HEK293 (cell line): ENCODE data around the gene PLEKHA8.

Experiments
- GLI2 ChIP-seq: fragments of 450-650 bp; formaldehyde crosslinking; IDR thresholded peaks from 2 replicates; pipeline ENCODE4; 2017; ENCODE audit warnings: missing biosample characterization, missing genetic modification characterization, low read depth, borderline replicate concordance
- MZF1 ChIP-seq: fragments of 450-650 bp; formaldehyde crosslinking; IDR thresholded peaks from 2 replicates; pipeline ENCODE4 v1.5.1; 2017; ENCODE audit warnings: missing biosample characterization, missing genetic modification characterization, borderline replicate concordance
- TRIM28 ChIP-seq: IDR thresholded peaks from 2 replicates; pipeline ENCODE4 v1.6.1; 2011; ENCODE audit warnings: low read length, control low read depth, borderline replicate concordance
- YY1 ChIP-seq: fragments of 450-650 bp; formaldehyde crosslinking; IDR thresholded peaks from 2 replicates; pipeline ENCODE4 v1.5.1; 2018; ENCODE audit warnings: missing biosample characterization, missing genetic modification characterization
- ZBTB10 ChIP-seq: fragments of 450-650 bp; formaldehyde crosslinking; IDR thresholded peaks from 2 replicates; pipeline ENCODE4 v1.5.1; 2016; ENCODE audit warnings: missing biosample characterization, missing genetic modification characterization
- ZEB2 ChIP-seq: fragments of 450-650 bp; formaldehyde crosslinking; IDR thresholded peaks from 2 replicates; pipeline ENCODE4 v1.5.1; 2016; ENCODE audit warnings: missing biosample characterization, missing genetic modification characterization
- ZNF302 ChIP-seq: fragments of 450-650 bp; formaldehyde crosslinking; IDR thresholded peaks from 2 replicates; pipeline ENCODE4 v1.5.1; 2016; ENCODE audit warnings: missing biosample characterization, missing genetic modification characterization, low read depth
- TF ChIP-seq, protein P1 (sequence below): fragments of 450-650 bp; formaldehyde crosslinking; IDR thresholded peaks from 2 replicates; pipeline ENCODE4 v1.5.1; 2016; ENCODE audit warnings: missing biosample characterization, missing genetic modification characterization

DNA sequence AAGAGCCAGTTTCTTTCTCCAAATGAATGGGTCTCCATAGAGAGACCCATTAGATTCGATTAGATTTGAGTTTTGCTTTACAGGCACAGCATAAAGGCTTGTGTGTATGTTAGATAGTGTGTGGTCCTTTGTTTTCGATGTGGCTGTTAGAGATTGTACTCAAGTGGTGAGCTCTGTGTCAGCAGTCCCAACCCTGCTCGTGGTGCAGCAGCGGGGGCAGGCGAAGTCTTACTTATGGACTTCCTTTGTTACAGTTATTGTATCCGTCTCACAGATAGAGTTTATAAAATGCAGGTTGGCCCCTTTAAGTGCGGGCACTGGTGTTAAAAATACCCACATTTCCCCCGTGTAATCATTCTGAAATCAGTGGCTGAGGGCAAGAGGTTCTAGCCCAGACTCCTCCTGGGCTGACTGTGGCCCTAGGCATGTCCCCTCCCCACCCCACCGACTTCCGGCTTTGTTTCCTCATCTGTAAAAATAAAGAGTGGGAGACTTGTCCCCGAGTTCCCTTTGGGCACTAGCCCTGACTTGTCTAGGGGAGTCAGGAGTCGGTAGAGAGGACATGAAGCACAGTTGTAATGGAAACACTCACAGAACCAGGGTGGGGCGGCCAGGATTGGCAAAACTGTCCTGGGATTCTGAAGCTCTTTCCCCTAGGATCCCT lies 135.2 kb downstream of the PLEKHA8 start:
- no peak for TF ChIP-seq ZNF302 (tag by site-specific recombination)
- TF ChIP-seq TRIM28, result no peak
- TF ChIP-seq ZEB2 (tag by site-specific recombination), result no peak
- TF ChIP-seq, protein P1, sequence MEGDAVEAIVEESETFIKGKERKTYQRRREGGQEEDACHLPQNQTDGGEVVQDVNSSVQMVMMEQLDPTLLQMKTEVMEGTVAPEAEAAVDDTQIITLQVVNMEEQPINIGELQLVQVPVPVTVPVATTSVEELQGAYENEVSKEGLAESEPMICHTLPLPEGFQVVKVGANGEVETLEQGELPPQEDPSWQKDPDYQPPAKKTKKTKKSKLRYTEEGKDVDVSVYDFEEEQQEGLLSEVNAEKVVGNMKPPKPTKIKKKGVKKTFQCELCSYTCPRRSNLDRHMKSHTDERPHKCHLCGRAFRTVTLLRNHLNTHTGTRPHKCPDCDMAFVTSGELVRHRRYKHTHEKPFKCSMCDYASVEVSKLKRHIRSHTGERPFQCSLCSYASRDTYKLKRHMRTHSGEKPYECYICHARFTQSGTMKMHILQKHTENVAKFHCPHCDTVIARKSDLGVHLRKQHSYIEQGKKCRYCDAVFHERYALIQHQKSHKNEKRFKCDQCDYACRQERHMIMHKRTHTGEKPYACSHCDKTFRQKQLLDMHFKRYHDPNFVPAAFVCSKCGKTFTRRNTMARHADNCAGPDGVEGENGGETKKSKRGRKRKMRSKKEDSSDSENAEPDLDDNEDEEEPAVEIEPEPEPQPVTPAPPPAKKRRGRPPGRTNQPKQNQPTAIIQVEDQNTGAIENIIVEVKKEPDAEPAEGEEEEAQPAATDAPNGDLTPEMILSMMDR (tag by site-specific recombination), result no peak
- no peak for TF ChIP-seq GLI2
- no peak for TF ChIP-seq ZBTB10
- no peak for TF ChIP-seq YY1 (tag by site-specific recombination)
- no peak for TF ChIP-seq MZF1 (tag by site-specific recombination)
